Kasumi-1 (cell line): Measurements from ENCODE around the gene PVALB.
A peak's percentile ranks its signal among the peaks of the same experiment; 100 is the strongest.

Experiments
- DNase-seq, 2 experiments: peaks; one replicate each; lab custom pipeline; 2025; lab: John Stamatoyannopoulos, UW

PVALB gene

GRCh38 chr22:36772451-36772850 lies 44.4 kb downstream of the PVALB start:
- DNase-seq, result no peak

- no peak for DNase-seq
These were observed 45.3 kb downstream of the PVALB start for GRCh38 chr22:36771356-36772063.

DNA sequence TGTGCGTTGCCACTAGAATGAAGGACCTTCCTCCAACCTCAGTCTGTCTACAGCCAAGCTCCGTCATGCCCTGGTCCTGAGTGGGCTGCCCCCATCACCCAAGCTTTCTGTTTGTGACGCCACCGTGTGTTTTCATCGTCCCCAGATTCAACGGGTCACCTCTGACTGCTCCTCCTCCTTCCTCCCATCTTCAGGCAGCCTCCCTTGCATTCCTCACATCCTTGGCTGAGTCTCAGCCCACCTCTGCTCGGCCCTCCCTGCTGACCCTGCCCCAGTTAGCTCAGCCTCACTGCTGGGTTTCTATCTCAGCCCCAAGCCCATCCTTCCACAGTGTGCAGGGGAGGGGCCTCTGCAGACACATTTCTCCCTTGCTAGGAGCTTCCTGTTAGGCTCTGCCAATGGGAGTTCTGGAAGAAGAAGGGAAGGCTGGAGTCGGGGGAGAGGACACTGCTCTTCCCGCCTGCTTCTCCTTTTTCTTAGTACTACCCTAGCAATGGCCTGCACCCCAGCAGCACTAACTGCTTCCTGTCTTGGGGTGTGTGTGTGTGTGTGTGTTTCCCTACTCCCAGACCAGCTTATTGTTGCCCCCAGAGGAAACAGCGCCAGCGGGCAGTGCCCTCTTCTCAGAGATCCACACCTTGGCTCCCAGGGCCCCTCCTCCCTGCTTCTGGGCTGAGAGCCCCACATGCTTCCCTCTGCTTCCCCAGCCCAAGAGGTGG lies 46.2 kb downstream of the PVALB start:
- peak; percentile 37 to 54 for DNase-seq

DNA sequence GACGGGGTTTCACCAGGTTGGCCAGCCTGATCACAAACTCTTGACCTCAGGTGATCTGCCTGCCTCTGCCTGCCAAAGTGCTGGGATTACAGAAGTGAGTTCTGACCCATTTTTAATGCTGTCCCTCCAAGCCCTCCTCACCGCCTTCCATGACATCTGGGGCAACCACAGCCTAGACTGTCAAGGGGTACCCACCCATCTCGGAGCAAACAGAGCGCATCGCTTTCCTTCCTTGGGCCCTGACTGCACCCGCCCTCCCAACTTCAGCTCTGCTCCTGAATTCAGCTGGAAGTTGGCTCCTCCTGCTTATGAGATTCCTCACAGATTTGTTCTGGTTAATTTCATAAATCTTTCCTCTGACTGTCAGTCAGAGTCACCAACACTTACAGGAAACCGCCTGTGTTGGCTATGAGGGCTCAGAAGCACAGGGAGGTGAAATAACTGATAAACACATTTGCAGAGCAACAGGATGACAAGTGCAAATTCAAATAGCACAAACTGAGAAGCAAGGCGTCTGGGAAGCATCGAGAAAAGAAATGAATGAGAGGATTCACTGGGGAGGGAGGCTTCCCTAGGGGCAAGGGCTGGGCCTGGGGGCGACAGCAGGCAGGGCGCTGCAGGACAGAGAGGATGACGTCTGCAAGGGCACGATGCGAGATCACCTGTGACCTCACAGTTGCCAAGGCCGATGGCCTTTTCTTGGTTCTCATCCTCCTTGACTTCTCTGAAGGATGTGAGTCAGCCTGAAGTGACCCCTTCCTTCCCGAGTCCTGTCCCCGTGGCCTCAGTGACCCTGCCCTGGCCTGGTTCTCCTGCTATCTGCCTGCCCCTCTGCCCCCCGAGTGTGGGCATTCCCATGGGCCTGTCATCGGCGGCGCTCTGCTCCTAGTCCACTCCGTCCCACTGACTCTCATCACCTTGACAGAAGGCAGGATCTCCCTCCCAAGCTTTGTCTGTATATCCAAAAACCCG lies 47.0 kb downstream of the PVALB start:
- no peak for DNase-seq

DNA sequence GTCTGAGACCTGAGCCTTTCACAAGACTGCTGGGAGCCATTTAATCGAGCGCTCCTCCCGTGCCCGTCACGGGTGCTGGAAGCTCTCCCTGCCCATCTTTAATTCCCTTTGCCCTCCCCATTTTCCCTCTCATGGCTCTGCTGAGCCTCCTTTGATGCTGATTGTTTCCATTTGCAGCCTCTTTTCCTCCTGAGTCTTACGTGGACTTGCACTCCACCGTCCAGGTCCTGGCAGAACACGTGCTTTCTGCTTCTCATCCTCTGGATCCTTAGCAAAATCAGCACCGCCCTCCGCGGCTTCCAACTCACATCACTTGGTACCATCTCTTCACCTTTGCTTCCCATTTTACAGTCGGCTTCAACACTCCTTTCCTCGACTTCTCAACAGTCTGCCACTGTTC lies 48.2 kb downstream of the PVALB start:
- DNase-seq, result no peak

DNA sequence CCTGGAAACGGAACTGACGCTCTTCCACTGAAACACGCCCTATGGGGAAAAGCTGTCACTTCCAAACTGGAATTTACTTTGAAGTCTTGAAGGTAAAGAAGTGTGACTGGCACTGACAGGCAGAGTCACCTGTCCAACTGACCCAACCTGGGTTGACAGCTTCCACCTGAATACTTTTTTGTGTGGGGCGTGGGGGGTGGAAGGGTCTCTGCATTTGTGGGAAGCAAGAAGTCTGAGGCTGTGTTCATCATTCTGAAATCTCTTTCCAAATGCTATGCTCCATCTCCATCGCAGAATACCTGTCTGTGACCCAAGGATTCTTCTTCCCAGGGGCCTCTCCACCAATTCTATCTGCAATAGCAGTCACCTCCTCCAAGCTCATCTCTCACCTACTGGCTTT lies 48.7 kb downstream of the PVALB start:
- no peak for DNase-seq

DNA sequence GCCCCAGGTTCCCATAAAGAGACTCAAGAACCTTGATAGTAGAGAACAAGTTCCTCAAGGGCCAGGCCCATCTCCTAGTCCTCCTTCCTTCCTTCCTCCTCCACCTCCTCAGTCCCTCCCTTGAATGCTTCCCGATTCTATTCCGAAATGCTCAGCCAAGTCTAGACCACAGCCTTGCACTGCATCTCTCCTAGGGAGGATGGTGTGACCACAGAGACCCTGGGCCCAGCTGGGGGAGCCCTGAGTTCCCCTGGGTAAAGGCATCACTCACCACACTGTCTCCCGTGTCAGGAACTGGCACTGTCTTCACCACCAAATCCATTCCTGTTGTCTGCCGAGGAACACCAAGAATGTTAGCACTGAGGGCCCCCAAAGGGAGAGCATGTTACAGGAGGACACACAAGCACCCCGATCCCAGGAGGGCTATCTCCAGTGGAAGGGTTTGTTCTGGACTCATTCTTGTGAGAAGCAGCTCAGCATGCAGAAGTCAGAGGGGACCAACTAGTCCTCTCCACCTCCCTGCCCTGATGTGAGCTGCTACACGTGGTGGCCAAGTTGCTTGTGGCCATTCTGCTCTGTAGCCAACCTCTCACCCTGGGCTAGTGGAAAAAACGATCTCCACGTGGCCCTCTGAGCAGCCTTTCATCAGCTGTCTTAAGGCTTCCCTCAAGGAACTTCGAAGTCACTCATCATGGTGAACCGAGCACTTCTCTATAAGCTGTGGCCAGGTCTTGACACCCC lies 49.6 kb downstream of the PVALB start:
- no peak for DNase-seq

GRCh38 chr22:36765943-36766450 lies 50.8 kb downstream of the PVALB start:
- no peak for DNase-seq

GRCh38 chr22:36765131-36765942 lies 51.5 kb downstream of the PVALB start:
- no peak for DNase-seq

- no peak for DNase-seq
These were observed 52.2 kb downstream of the PVALB start for GRCh38 chr22:36764641-36765040.

DNA sequence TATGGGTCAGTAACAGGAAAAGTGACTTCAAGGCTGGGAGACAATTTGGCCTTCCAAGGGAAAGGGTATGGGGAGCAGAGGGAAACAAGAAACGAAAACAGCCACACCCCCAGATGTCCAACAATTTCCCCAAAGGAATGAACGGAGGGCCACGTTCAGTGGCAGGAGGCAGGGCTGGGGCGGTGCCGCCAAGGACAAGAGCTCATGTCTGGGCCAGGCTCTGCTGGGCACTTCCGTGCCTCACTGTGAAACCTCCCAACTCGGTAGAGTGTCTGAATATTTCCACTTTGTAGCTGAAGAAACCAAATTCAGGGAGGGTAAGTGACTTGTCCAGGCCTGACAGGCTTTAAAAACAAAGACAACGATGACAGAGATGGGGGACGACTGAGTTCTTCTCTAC lies 52.8 kb downstream of the PVALB start:
- DNase-seq, result no peak

- DNase-seq, result no peak
These were observed 53.3 kb downstream of the PVALB start for GRCh38 chr22:36763576-36763975.

GRCh38 chr22:36762687-36763260 lies 54.1 kb downstream of the PVALB start:
- DNase-seq, result no peak

GRCh38 chr22:36761553-36762240 lies 55.1 kb downstream of the PVALB start:
- no peak for DNase-seq

DNA sequence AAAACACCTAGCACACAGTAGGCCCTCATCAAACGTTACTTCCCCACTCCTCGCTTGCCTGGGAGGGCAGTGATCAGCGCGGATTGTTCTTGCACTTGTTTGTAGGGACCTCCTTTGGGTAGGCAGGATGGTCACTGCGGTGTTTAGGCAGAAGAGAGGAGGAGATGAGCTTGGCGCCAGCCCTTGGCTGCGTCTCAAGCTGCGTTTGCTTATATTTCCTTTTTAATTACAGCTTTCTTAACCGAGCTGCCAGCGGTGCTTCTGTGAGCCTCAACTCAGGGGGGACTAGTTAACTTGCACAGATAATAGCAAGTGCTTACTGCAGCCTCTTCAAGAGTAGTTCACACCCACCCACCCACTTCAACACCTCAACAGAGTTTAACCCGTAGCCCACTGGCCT lies 56.0 kb downstream of the PVALB start:
- no peak for DNase-seq

DNA sequence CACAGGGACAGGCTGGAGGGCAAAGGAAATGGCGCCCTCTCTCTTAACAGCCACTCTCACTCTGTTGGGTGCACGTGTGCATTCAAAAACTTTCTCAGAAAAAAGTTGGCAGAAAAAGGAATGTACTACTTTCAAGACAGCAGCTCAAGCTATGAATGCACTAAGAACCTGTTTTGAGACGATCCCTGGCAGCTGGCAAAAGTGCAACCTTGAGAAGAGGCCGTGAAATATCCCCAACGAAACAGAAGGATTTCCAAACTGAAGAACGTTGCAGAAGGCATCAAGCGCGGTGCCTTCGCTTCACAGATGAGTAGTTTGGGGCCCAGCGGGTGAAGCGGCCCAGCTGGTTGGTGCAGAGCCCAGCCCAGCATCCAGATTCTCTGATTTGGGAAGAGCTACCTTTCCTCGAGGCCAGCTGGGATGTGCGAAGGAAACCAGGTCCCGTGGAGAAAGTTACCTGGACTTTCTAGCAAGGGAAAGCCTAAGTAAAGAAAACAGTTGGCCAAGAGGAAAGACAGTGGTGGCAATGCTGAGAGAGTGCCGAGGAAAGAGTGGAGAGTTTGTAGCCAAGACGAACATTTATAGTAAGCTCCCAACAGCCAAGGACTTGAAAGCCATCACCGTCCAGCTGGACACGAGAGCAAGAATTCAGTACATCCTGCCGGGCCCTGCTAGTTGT lies 57.2 kb downstream of the PVALB start:
- DNase-seq, result no peak

DNA sequence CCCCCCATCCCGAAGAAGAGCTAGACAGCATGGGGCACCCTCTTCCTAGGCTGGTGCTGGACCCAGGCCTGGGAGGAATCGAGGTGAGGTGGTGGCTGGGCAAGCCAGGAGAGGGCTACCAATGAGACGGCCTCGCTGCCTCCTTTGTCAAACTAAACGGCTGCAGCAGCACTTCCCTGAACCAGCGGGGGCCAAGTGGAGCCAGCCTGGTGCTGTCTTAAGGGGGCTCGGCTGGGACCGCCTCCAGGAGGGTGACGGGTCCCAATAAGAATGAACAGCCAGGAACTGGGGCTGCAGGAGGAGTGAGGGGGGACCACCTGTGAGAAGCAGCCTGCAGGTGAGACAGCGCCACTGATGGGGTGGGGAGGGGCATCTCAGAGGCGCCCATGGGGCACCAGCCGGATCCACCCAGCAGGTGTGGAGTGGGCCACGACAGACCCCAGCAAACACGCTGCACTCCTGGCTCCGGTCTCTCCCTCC lies 58.0 kb downstream of the PVALB start:
- DNase-seq, result no peak

DNA sequence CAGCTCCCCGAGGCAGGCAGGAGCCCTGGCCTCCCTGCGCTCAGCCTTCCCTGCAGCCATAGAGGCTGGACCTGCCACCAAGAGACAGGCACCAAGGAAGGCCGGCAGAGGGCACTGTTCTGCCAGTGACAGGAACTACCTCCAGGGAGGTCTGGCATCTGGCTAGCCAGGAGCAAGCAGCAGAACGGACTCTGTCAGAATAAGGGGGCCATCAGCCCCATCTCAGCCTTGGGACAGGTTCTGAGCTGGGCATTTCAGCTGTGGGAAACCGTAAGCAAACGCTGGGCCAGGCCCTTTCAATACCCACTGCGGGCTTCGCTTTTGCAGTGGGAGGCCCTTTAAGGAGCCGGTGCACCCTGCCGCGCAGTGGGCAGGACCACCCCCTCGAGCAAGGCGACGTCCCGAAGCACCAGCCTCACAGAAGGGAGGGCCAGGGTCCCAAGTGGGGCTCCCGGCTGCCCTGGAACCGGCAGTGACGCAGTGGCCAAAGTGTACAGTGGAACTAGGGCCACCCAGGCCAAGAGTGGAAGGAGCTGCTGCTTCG lies 59.1 kb downstream of the PVALB start:
- DNase-seq, result peak; percentile 51 to 75
